ENCODE results near the gene EMID1.
A peak's percentile ranks its signal among the peaks of the same experiment; 100 is the strongest.
"Not testable (repeated sequence)": the region's sequence is repeated elsewhere in the genome, so short reads cannot be mapped to it uniquely, and the experiment has no call there.

The EMID1 gene

DNA sequence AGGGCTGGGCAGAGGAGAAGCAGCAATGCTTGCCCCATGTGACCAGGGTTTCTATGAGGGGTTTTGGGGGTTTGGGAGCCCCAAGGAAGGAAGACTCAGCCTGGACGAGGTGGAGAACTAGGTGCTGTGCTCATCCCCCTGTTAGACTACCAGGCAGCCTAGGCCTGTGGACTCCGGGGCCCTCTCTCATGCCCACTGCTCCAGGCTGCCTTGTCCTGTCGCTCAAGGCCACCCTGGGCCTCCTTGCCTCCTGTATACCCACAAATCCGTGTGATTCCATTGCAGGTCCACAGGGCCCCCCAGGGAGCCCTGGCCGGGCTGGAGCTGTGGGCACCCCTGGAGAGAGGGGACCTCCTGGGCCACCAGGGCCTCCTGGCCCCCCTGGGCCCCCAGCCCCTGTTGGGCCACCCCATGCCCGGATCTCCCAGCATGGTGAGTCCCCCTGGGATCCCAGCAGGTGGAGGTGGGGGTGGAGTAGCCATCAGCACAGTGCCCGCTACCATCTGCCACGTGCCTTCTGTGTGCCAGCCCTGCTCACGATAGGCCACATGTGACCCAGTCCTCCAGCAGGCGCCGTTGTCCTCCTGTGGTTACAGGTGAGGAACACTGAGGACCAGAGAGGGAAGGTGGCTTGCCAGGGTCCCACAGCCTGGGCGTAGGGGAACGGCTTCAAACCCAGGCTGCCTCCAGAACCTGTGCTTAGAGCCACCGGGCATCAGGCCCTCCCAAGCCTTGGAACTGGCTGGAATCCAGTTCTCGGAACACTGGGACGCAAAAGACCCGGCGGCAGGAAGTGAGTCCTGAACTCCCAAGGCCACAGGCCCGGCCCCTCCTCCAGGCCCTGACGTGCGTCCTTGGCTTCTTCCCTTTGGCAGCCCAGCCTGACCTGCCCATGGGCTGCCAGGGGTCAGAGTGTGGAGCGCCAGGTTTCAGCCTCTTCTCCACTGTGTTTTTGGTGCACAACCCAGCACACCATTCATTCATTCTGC, 26.6 kb downstream of the EMID1 start:
- no peak for DNase-seq (ENCODE audit: low read depth)

DNA sequence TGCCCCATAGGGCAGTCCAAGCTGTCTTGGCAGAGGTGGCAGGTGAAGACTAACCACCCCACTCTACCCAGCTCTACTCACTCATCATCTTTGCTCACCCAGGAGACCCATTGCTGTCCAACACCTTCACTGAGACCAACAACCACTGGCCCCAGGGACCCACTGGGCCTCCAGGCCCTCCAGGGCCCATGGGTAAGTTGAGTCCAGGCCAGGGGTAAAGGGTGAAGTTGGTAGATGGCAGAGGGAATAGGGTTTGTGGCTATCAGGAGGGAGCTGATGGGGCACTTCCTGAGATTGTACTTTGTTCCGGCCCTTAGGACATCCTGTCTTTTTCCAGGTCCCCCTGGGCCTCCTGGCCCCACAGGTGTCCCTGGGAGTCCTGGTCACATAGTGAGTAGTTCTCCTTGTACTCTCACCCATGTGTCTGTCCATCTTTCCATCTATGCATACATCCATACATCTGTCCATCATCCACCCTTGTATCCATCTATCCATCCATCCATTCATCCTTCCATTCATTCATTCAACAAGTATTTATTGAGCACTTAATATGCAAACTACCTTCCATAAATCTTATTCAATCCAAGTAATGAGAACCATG, 27.7 kb downstream of the EMID1 start:
- DNase-seq (ENCODE audit: low read depth): no peak

DNA sequence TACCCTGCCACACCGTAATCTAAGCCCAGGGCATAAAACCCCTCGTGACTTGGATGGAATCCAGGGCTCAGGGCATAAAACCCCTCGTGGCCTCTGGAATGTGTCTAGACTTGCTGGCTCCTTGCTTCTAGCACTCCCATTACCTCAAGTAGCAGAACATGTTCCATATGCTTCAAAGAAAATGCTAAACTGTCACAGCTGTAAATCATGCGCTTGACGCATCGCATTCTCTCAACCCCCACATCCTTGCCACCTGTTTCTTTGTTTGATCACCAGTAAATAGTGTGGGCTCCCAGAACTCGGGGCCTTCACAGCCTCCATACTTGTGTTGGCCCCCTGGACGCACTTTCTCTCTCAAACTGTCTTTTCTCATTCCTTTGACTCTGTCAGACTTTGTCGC, 34.8 kb downstream of the EMID1 start:
- DNase-seq (ENCODE audit: low read depth): not testable (repeated sequence)

GRCh38 chr22:29243874-29244446, 38.3 kb downstream of the EMID1 start:
- DNase-seq (ENCODE audit: low read depth): no peak

GRCh38 chr22:29244785-29245625, 39.3 kb downstream of the EMID1 start:
- no peak for DNase-seq (ENCODE audit: low read depth)

DNA sequence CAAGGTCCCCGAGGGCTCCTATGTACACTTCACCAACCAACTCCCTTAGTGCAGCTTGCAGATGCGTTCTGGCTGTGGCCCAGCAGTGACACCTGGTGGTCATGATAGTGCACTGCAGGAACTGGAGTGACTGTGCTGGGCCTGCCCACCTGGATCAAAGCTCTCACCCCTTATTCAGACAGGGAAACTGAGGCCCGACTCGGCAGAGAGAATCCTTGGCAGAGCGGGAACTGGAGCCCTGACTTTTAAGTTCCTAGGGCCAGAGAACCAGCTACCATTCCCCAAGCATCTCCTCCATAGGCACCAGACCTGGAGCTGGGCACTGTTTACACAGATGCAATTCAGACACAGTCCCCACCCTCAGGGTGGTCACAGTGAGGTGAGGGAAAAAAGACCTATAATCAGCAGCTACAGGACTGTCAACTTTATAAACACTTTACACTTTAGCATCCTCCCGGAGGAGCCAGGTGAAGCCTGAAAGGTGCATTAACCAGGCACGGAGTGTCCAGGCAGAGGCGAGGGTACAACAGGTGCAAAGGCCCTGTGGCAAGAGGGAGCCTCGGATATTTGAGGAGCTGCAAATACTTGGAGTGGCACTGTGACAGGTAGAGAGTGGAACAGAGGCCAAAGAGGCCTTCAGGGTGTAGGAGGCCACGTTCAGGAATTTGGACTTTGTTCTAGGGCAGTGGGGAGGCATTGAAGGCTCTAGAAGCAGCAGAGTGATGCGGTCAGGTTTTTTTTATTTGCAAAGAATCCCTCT, 40.1 kb downstream of the EMID1 start:
- peak; percentile 54 for DNase-seq (ENCODE audit: low read depth)

DNA sequence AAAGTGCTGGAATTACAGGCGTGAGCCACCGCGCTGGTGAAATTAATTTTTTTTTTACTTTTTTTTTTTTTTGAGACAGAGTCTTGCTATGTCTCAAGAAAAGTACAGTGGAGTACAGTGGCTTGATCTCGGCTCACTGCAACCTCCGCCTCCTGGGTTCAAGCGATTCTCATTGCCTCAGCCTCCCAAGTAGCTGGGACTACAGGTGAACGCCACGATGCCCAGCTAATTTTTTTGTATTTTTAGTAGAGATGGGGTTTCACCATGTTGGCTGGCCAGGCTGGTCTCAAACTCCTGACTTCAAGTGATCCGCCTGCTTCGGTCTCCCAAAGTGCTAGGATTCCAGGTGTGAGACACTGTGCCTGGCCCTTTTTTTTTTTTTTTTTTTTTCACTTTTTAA, 42.2 kb downstream of the EMID1 start:
- DNase-seq (ENCODE audit: low read depth): not testable (repeated sequence)

- no peak for DNase-seq (ENCODE audit: low read depth)
These were observed 45.6 kb downstream of the EMID1 start for GRCh38 chr22:29251265-29251664.

DNA sequence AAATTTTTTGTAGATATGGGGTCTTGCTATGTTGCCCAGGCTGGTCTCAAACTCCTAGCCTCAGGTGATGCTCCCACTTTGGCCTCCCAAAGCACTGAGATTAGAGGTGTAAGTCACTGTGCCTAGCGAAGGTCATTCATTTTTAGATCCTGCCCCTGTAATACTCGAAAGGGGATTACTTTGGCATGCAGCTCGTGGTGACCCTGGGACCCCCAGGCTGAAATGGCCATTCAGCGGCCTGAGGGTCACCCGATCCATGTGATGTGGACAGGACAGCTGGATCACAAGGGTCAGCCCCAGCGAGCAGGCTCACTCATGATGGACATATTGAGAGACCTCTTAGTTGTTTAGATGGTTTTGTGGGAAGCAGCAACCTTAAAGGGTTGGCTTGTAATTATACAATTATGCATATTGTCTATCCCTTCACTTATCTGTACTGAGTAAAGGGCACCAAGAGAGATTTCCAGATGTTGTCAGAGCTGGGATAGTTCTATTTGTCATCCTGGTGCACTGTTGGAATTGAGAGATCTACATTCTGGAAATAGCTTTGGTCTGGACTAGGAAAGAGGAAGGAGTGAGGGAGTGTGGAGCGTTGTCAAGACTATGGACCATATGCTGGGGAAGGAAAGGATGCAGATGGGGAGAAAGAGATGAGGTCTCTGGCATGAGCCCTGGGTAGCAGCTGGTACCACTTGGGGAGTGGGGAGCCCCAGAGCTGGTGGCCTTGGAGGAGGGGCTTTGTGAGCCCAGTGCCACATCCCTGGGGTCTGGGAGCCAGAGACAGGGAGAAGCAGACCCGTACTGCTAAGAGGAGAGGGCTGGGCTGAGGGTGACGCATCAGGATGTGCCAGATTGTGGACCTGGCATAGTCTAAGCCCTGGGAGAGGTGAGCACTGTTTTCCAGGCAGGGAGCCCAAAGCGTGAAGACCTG, 46.5 kb downstream of the EMID1 start:
- no peak for DNase-seq (ENCODE audit: low read depth)

- DNase-seq (ENCODE audit: low read depth): no peak
These were observed 48.0 kb downstream of the EMID1 start for GRCh38 chr22:29253561-29254285.

DNA sequence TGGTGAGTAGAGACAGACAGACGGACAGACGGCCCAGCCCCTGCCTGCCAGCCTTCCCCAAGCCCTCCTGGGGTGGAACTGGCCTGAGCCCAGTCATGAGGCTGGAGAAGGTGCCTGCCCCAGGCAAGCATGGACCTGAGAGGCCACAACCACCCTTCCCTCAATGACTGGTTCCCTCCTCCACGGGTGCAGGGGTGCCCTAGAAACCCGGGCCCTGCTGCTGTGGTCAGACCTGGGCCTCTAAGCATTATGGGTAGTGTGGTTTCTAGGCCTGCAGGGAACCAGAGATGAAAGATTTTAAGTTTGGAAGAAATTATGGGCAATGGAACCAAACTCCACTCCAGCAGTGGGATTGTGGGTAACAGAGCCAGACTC, 48.6 kb downstream of the EMID1 start:
- no peak for DNase-seq (ENCODE audit: low read depth)

GRCh38 chr22:29255064-29255621, 49.4 kb downstream of the EMID1 start:
- no peak for DNase-seq (ENCODE audit: low read depth)

- DNase-seq (ENCODE audit: low read depth): no peak
These were observed 51.1 kb downstream of the EMID1 start for GRCh38 chr22:29256606-29257325.

- DNase-seq (ENCODE audit: low read depth): no peak
These were observed 52.1 kb downstream of the EMID1 start for GRCh38 chr22:29257751-29258181.

DNA sequence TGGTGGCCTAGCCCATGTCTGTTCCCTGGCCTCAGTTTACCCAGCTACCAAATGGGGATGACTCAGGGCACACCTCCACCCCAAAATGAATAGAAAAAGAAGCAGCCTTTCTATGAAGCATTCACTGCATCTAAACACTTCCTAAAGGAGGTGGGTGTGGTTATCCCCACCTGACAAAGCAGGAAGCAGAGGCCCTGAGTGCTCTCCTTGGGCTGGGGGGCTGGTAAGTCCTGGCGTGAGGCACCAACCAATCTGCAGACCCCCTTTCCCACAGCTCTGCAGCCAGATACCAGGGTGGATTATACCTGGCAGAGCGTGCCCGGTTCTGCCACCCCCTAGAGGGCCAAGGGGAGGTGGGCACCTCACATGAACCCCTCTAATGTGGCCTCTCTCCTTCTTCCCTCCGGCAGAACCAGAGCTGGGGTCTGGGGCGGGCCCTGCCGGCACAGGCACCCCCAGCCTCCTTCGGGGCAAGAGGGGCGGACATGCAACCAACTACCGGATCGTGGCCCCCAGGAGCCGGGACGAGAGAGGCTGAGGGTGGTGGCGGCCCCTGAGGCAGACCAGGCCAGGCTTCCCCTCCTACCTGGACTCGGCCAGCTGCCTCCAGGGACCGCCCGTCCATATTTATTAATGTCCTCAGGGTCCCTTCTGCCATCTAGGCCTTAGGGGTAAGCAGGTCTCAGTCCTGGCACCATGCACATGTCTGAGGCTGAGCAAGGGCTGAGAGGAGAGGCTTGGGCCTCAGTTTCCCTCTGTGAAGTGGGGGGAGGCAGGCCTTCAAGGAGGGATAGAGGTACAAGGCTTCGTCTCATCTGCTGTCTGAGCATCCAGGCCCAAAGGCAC, 52.9 kb downstream of the EMID1 start:
- no peak for DNase-seq (ENCODE audit: low read depth)

GRCh38 chr22:29259253-29259899, 53.7 kb downstream of the EMID1 start:
- DNase-seq (ENCODE audit: low read depth): no peak

- no peak for DNase-seq (ENCODE audit: low read depth)
These were observed 54.4 kb downstream of the EMID1 start for GRCh38 chr22:29260031-29260560.

Measured in activated T-cell treated with anti-CD3 and anti-CD28 coated beads for 24 hours (primary cell).